ENCODE results near the gene CFHR5.
"Not testable (repeated sequence)": the region's sequence is repeated elsewhere in the genome, so short reads cannot be mapped to it uniquely, and the experiment has no call there.

Gene CFHR5

GRCh38 chr1:196977278-196977677, at the start of gene CFHR5:
CFHR5 (plus strand) TSS chr1:196977556; CDS start chr1:196977665, 109 bp downstream.
- DNase-seq: no peak

- not testable (repeated sequence) for DNase-seq
Measured at GRCh38 chr1:196932853-196933252, 44.5 kb upstream of the CFHR5 start.

DNA sequence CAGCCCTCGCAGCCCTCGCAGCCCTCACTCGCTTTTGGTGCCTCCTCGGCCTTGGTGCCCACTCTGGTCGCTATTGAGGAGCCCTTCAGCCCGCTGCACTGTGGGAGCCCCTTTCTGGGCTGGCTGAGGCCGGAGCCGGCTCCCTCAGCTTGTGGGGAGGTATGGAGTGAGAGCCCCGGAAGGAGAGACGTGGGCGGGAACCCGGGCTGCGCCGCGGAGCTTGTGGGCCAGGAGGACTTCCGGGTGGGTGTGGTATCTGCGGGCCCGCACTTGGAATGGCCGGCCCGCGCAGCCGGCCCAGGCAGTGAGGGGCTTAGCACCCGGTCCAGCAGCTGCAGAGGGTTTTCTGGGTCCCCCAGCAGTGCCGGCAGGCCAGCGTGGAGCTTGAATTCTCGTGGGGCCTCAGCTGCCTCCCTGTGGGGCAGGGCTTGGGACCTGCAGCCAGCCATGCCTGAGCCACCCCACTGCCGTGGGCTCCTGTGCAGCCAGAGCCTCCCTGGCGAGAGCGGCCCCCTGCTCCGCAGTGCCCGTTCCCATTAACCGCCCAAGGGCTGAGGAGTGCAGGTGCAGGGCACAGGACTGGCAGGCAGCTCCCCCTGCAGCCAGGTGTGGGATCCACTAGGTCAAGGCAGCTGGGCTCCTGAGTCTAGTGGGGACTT, 43.7 kb upstream of the CFHR5 start:
- no peak for DNase-seq

DNA sequence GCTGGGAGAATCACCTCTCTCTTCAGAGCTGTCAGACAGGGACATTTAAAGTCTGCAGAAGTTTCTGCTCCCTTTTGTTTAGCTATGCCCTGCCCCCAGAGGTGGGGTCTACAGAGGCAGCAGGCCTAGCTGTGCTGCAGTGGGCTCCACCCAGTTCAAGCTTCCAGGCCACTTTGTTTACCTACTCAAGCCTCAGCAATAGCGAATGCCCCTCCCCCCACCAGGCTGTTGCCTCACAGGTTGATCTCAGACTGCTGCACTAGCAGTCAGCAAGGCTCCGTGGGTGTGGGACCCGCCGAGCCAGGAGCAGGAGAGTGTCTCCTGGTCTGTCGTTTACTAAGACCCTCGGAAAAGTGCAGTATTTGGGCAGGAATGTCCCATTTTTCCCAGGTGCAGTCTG, 35.9 kb upstream of the CFHR5 start:
- not testable (repeated sequence) for DNase-seq

GRCh38 chr1:196943568-196943967, 33.8 kb upstream of the CFHR5 start, which contains the start of gene CFHR2:
CFHR2 (plus strand) TSS chr1:196943738; CDS start chr1:196943881, 143 bp downstream.
- DNase-seq: not testable (repeated sequence)

DNA sequence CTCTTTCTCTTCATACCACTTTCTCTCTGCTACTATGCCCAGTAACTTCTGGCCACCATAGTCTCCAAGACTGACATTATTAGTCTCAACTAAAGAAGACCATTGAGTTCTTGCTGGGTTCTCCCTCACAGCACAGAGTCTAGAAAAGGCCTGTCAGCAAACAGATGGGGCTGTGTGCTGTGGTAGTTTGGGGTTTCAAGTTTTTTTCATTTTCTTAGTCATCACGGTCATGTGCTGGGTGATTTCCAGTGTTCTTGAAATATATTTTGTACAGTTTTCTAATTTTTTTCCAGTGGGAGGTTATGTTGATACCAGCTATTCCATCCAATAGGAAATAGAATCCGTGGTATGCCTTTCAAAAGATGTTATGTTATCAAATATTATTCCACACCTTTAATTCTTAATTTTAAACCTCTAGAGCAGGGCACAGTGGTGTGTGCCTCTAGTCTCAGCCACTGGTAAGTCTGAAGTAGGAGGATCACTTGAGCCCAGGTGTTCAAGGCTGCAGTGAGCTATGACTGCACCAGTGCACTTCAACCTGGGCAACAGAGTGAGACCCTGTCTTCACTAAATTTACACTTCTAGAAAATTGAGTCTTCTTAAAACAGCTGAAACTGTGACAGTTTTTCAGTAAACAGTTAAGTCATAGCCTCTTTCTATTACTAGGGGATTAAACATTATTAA, 25.5 kb upstream of the CFHR5 start:
- DNase-seq: no peak

DNA sequence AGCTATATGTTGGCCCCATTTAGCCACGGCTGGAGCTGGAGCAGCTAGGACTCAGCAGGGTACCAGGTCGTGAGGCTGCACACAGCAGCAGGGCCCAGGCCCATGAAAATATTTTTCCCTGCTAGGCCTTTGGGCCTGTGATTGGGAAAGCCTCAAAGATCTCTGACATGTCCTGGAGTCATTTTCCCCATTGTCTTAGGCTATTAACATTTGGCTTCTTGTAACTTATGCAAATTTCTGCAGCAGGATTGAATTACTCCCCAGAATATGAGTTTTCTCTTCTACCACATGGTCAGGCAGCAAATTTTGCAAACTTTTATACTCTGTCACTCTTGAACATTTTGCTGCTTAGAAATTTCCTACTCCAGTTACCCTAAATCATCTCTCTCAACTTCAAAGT, 22.6 kb upstream of the CFHR5 start:
- no peak for DNase-seq

- DNase-seq: no peak
Measured at GRCh38 chr1:196955926-196956325, 21.4 kb upstream of the CFHR5 start.

DNA sequence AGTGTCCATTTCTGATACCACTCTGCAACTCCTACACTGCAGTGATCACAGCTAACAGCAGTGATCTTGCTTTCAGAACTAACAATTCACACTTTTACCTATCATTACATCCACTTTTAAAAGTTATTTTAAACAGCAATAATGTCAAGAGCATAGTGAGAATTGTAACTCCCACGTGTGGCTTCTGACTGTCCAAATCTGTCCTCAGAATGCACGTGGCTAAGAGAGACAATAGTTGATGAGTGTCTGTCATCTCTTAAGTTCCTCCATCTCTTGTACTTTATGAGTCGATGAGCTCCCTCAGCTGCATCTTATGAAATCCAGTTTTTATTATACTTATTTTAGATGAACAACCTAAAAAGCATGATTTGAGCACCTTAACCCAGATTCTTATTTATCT, 16.5 kb upstream of the CFHR5 start:
- no peak for DNase-seq

GRCh38 chr1:196970182-196970581, 7.2 kb upstream of the CFHR5 start:
- DNase-seq: no peak

GRCh38 chr1:196976278-196976677, 1.1 kb upstream of the CFHR5 start:
- no peak for DNase-seq

GRCh38 chr1:196980859-196981258, 3.5 kb downstream of the CFHR5 start:
- no peak for DNase-seq

- not testable (repeated sequence) for DNase-seq
Measured at GRCh38 chr1:196982247-196982646, 4.9 kb downstream of the CFHR5 start.

- peak; percentile 93 for DNase-seq
Measured at GRCh38 chr1:196991919-196992651, 14.7 kb downstream of the CFHR5 start.

DNA sequence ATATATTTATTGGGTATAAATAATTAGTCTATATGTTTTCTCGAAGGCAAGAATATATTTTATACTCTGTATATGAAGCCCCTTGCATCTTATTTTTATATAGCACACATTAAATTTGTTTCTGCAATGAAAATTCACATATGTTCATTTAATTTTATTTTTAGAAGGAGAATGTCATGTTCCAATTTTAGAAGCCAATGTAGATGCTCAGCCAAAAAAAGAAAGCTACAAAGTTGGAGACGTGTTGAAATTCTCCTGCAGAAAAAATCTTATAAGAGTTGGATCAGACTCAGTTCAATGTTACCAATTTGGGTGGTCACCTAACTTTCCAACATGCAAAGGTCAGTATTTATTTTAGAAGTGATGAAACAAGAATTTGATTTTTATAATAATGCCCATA, 16.6 kb downstream of the CFHR5 start:
- DNase-seq: no peak

- DNase-seq: no peak
Measured at GRCh38 chr1:196997423-196997822, 20.1 kb downstream of the CFHR5 start.

GRCh38 chr1:197001828-197002227, 24.5 kb downstream of the CFHR5 start:
- DNase-seq: no peak

- DNase-seq: no peak
Measured at GRCh38 chr1:197003132-197003531, 25.8 kb downstream of the CFHR5 start.

GRCh38 chr1:197008861-197009260, 31.5 kb downstream of the CFHR5 start:
- no peak for DNase-seq

DNA sequence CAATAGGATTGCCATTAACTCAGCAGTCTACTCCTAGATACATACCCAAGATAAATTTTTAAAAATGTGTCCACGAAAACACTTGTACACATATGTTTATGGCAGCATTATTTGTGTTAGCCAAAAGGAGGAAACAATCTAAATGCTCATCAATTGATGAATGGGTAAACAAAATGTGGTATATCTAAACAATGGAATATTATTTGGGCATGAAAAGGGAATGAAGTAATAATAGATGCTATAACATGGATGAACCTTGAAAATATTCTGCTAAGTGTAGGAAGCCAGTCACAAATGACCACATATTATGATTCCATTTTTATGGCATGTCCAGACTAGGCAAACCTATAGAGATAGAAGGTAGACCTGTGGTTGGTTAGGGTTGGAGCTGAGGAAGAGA, 34.3 kb downstream of the CFHR5 start:
- no peak for DNase-seq

DNA sequence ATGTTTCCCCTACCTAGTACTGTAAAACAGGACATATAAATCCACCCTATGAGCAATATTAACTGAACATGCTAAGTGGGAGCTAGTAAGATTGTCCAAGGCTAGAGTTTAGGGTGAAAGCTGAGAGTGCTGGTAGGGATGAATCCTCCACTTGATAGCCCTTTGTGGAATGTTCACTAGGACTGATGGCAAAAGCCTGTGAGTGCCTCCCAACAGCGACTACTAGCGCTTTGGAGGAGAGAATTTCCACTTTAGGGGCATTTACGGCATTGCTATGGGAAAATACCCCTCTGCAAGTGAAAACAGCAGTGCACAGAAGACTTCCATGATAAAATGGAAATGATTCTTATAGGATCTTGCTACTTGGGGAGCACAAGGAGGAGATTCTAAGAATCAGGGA, 35.9 kb downstream of the CFHR5 start:
- DNase-seq: no peak

- DNase-seq: no peak
Measured at GRCh38 chr1:197016751-197017150, 39.4 kb downstream of the CFHR5 start.

DNA sequence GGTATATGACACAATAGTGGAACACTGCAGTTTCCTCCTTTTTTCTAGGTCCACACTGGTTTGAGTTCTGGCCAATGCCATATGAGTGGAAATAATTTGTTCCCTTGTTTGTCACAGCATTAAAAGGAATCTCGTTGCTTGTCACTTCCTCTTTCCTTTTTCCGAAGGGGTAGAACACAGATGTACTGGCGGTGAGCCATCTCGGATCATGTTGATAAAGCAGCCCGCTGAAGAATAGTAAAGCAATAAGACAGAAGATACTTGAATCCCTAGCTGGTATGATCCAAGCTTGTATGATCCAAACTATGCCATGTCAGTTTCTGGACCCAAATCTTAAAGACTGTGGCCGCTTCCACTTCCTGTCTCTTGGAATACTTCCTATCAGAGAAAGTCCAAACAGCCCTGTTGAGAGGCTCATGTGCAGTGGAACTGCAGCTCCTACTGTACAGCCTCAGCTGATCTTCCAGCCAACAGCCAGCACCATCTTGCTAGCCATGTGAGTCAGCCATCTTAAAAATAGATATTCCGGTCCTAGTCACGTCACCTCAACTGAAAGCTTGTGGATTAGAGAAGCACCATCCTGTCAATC, 40.3 kb downstream of the CFHR5 start:
- DNase-seq: no peak

DNA sequence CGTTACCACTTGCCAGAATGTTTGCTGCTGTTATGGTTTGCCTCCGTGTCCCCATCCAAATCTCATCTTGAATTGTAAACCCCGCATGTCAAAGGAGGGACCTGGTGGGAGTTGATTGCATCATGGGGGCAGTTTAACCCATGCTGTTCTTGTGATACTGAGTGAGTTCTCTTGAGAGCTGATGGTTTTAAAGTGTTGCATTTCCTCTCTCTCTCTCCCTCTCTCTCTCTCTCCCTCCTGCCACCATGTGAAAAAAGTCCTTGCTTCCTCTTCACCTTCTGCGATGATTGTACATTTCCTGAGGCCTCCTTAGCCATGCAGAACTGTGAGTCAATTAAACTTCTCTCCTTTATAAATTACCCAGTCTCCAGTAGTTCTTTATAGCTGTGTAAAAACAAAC, 44.4 kb downstream of the CFHR5 start:
- DNase-seq: no peak
